ENCODE data around the gene DSCAML1. TPM values are rescaled to one million over a fixed set of nuclear protein-coding genes. Genes with fewer than 3 reads are reported as not detected.

DSCAML1 gene
- total and polyA plus RNA-seq, 8 donors, result 0.08 to 2.9 (median 0.45) TPM

DNA sequence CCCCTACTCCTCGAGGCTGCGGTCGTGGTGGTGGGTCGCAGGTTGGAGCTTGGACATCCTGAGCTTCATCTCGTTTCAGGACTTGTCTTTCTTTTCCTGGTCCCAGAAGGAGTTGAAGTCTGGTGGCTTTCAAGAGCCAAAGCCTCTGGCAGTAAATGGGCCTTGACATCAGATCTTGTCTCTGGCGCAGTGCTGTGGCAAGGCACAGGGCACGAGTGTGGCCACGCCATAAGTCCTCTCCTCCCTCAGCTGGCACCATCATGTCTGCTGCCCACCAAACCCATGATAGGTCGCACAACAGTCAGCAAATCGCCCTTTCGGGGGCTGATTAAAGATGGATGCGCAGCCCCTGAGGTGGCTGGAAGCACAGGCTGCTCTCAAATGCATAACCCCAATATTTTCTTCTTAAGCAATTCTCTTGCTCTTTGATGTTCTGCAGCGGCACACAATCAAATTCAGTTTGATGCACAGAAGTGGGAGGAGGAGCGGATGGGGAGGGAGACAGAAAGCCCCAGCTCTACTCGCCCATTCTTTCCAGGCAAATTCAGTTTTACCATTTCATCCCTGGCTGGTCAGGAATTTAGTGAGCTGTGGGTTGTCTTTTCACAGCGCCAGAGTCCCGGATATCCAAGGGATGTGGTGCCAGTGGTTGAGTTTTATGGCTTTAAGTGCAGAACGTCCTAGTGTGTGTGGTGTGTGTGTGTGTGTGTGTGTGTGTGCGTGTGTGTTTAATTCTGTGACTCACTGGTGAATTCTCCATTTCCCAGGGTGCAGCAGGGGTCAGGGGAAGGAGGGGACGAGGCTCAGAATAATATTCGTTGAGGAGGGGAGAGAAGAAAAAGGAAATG is 162.0 kb downstream of the DSCAML1 start:
- H3K4me1 ChIP-seq, result no peaks in the 10 kb centered on the region
- TF ChIP-seq POLR2AphosphoS5 (IDR thresholded peaks at IDR 0.05) (no peak), CTCF (IDR thresholded peaks at IDR 0.05) (no peak), POLR2A (IDR thresholded peaks at IDR 0.05) (no peak), EP300 (IDR thresholded peaks at IDR 0.05) (no peak)
- peaks cover 0 to 10% (median 0%) of the 10 kb centered on the region in 3 donors for H3K27me3 ChIP-seq
- no peaks in the 10 kb centered on the region for H3K9me3 ChIP-seq
- H3K4me3 ChIP-seq, result no peak overlapping the region
- H3K27ac ChIP-seq, result no peak overlapping the region
- no peak for DNase-seq
- 73 to 76% (median 76%) methylated on average over 21 of the region's 21 CpGs for WGBS, 5 donors
- no peaks in the 10 kb centered on the region for H3K36me3 ChIP-seq
- intact Hi-C loops (cut with DNase I; ENCODE audit: low total_unique reads), result no loop called here

GRCh38 chr11:117633976-117634755 is 162.8 kb downstream of the DSCAML1 start:
- DNase-seq, result no peak
- no peak for TF ChIP-seq POLR2AphosphoS5 (IDR thresholded peaks at IDR 0.05)
- TF ChIP-seq CTCF (IDR thresholded peaks at IDR 0.05), result no peak
- TF ChIP-seq POLR2A (IDR thresholded peaks at IDR 0.05), result no peak
- no peak for TF ChIP-seq EP300 (IDR thresholded peaks at IDR 0.05)
- Histone ChIP-seq H3K36me3 (no peaks in the 10 kb centered on the region), H3K4me3 (no peak overlapping the region), H3K4me1 (no peaks in the 10 kb centered on the region), H3K27ac (no peak overlapping the region), H3K27me3 (peaks cover 0 to 4% (median 0%) of the 10 kb centered on the region in 3 donors), H3K9me3 (no peaks in the 10 kb centered on the region)
- WGBS, 5 donors, result 81 to 92% (median 88%) methylated on average over 11 to 12 of the region's 12 CpGs
- intact Hi-C loops (cut with DNase I; ENCODE audit: low total_unique reads), result no loop called here

DNA sequence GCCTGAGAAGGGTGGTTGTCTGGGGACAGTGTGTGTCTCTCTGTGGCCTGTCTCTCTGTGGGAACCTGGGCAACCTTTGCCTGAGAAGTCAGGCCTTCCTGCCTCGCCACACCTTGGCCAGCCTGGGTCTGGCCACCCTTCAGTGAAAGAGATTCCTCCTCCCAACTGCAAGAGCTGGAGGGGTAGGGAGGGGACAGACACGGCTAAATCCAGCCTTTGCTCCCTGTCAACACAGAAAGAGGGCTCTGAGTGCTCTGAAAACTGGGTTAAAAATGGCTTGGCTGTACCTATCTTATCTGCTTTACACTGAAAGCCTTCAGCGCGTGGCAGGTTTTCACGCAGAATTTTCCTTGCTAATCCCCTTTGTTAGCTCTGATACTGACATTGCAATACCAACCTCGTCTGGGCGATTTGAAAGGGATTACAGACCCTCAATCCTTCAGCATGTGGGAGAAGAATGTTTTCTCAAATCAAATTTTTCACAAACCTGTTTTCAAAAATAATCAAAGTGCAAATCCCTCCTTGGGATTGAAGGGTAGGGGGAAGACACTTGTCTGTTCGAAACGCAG is 163.7 kb downstream of the DSCAML1 start:
- TF ChIP-seq CTCF (IDR thresholded peaks at IDR 0.05), result no peak
- no peak for TF ChIP-seq POLR2A (IDR thresholded peaks at IDR 0.05)
- TF ChIP-seq POLR2AphosphoS5 (IDR thresholded peaks at IDR 0.05), result no peak
- TF ChIP-seq EP300 (IDR thresholded peaks at IDR 0.05), result no peak
- Histone ChIP-seq H3K36me3 (no peaks in the 10 kb centered on the region), H3K4me1 (no peaks in the 10 kb centered on the region), H3K27me3 (no peaks in the 10 kb centered on the region), H3K9me3 (no peaks in the 10 kb centered on the region), H3K27ac (no peak overlapping the region), H3K4me3 (no peak overlapping the region)
- 54 to 70% (median 62%) methylated on average over 9 of the region's 9 CpGs for WGBS, 5 donors
- intact Hi-C loops (cut with DNase I; ENCODE audit: low total_unique reads), result no loop called here
- no peak for DNase-seq

GRCh38 chr11:117632306-117632705 is 164.7 kb downstream of the DSCAML1 start:
- TF ChIP-seq EP300 (IDR thresholded peaks at IDR 0.05) (no peak), POLR2A (IDR thresholded peaks at IDR 0.05) (no peak), POLR2AphosphoS5 (IDR thresholded peaks at IDR 0.05) (no peak), CTCF (IDR thresholded peaks at IDR 0.05) (no peak)
- 86 to 92% (median 88%) methylated on average over 3 of the region's 3 CpGs for WGBS, 5 donors
- Histone ChIP-seq H3K9me3 (no peaks in the 10 kb centered on the region), H3K4me1 (no peaks in the 10 kb centered on the region), H3K27me3 (no peaks in the 10 kb centered on the region), H3K36me3 (no peaks in the 10 kb centered on the region), H3K27ac (no peak overlapping the region), H3K4me3 (no peak overlapping the region)
- intact Hi-C loops (cut with DNase I; ENCODE audit: low total_unique reads), result no loop called here
- no peak for DNase-seq
